GM18867 (cell line): ENCODE measurements around the gene GASK1B.

ENCODE experiments used
- ATAC-seq: cut with Tn5 transposase; IDR thresholded peaks from one replicate; pipeline ENCODE4 v1.9.1; 2021; ENCODE audit warnings: mild to moderate bottlenecking, moderate library complexity; ENCODE audit not compliant: unreplicated experiment

The GASK1B gene

GRCh38 chr4:158189422-158189821, 16.6 kb upstream of the GASK1B start:
- ATAC-seq = no peak

DNA sequence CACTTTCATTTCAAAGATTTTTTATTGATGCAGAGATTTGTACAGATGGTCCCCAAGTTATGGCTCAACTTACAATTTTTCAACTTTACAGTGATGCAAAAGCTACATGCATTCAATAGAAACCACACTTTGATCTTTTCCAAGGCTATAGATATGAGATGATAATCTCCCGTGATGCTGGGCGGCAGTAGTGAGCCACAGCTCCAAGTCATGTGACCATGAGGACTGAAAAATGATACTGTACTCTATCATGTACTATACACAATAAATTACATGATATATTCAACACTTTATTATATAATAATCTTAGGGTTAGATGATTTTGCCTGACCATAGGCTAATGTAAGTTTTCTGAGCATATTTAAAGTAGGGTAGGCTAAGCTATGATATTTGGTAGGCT, 14.0 kb upstream of the GASK1B start:
- ATAC-seq = no peak

DNA sequence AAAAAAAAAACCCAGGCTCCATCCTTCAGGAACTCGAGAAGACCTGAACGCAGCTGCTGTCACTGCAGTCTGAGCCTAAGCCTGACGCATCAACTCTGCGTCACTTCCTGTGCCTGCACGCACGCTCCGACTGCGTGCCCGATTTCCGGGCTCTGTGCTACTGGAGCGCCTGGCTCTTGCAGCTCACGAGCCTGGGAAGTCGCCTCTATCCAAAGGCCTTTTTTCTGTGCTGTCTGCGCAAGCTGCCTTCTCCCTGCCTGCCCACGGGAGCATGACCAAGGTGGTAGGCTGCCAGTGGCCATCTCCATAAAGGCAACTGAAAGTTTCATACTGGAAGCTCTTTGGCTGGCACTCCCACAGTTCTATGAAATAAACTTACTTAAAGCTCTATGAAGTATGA, 9.9 kb upstream of the GASK1B start:
- no peak for ATAC-seq

DNA sequence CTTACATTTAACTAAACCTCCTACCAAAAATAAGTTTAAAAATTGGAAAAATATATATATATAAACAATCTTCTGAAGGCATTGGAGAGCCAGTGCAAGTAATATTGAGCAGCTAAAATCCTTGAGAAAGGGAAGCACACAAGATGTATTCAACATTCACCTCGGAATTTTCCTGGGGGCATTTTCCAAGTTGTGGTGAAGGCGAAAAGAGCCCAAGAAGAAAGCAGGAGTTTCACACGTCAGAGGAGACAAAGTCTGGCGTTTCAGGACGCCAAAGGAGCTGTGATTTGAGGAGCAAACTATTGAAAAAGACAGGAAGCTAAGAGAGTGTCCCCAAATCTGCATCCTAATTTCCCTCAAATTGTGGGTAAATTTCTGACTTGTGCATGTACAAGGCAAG, 9.1 kb upstream of the GASK1B start:
- ATAC-seq = no peak

DNA sequence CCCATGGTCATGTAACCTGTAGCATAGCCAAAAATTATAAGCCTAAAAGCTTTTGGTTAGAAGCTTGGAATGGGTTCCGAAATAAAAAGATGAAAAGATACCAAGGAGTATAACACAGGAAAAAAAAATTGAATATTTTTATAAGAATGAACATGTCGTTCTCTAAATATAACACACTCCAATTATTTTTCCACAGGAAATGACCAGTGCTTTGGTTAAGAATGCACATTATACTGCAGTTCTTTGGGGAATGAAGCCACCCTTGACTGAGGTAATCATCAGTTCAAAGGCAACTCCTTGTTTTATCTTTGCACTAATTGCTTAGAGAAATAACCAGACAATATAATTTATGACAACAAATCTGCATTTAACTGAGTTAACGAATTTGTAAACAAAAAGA, 6.6 kb upstream of the GASK1B start:
- no peak for ATAC-seq

DNA sequence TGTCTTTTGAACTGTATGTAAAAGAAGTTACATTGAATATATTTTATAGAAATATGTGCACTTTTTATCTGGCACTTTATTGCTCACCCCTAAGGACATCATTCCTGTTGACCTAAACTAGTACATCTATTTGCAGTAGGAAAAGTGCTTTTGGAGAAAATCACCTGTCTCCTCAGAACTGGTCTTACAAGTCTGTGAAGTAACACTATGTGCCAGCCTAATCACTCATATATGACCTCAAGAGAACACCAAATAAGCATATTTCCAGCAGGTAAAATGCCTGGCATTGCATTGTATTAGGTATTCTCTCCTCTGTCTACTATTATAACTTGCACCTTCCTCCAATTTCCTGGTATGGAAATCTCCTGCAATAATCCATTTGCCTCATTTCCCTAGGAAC, 4.0 kb upstream of the GASK1B start:
- no peak for ATAC-seq

- no peak for ATAC-seq
These were observed 3.3 kb upstream of the GASK1B start for GRCh38 chr4:158176108-158176507.

DNA sequence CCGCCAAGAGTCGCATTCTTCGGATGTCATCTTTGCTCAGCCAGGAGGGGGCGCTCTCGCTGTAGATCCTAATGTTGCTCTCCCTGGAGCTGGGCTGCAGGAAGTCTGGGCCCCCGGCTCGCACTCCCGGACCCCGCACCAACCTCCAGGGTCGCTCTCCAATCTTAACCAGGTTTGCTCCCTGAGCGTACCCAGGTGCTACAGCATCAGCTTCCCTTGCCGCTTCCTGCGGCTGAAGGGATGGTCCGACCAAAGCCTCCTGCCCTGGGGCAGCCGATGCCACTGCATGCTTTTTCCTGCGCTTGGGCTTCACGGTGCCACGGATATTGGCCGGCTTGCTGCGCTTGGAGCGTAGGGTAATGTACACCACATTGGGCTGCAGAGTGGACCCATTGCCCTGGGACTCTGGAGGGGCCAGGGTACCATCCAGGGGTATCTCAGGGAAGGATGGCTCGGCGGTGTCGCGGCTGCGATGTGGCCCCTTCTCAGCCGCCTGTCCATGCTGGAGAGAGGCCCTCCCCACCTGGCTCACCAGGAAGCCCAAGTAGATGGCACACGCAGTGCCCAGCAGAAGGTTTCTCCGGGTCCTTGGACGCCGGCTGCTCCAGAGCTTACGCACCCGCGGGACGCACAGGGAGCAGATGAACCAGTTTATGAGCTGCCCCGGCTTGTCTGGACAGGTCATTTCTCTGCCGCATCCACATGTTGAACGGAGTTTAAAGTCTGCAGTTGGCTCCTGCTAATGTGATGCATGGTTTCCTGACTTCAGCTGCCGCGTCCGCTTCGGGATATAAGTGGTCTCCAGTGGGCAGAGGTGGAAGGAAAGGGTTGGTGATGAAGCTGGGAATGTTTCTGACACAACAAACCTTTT, 1.9 kb downstream of the GASK1B start:
- no peak for ATAC-seq

DNA sequence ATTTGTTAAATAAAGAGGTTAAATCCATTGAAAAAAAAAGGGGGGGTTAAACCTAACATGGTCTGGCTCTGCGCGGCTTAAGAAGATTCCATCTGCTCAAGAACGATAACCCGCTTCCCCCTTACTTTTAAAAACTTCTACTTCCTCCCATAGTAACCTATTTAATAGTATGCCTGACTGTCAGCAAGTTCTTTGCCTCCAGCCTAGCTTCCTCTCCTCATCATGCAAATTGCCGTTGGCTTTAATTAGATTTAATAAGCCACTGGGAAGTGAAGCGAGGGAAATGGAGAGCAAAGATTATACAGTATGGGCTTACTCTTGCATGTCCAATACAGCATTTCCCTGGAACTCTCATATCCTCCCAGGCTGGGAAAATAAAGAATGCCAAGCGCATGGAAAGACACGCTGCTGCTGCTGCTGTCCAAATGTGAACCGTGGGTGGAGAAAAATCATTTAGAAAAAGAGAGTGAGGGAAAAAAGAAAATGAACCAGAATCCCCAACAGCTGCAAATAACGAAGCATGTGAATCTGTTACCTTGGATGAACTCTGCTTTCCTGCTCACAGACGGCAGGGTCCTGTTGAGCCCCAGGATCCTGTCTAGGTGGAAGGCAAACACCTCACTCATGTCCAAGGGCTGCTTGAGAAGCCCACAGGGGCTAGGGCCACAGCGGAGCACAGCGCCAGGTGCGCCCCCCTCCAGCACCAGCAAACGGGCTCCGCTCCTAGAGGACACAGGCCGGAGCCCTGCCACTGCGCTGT, 2.7 kb downstream of the GASK1B start:
- no peak for ATAC-seq

GRCh38 chr4:158169506-158169905, 3.3 kb downstream of the GASK1B start:
- ATAC-seq = no peak

- ATAC-seq = no peak
These were observed 4.2 kb downstream of the GASK1B start for GRCh38 chr4:158168606-158169005.

DNA sequence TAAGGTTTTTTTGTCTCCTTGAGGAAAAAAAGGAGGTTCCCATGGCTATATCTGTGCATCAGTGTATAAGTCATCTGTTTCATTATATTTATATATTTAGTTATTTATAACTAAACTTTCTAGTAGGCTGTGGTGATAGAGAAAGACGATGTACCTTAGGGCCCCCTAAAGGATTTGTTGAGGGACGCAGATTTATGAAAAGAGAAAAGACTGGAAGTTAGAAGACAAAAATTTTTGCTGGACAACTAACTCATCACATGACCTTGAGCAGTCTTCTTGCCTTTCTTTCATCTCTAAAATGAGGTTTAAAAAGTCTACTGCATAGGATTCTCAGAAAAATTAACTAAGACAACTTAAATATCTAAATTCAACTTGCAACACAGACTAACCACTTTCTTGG, 6.1 kb downstream of the GASK1B start:
- ATAC-seq = no peak

- no peak for ATAC-seq
These were observed 8.0 kb downstream of the GASK1B start for GRCh38 chr4:158164768-158165213.

DNA sequence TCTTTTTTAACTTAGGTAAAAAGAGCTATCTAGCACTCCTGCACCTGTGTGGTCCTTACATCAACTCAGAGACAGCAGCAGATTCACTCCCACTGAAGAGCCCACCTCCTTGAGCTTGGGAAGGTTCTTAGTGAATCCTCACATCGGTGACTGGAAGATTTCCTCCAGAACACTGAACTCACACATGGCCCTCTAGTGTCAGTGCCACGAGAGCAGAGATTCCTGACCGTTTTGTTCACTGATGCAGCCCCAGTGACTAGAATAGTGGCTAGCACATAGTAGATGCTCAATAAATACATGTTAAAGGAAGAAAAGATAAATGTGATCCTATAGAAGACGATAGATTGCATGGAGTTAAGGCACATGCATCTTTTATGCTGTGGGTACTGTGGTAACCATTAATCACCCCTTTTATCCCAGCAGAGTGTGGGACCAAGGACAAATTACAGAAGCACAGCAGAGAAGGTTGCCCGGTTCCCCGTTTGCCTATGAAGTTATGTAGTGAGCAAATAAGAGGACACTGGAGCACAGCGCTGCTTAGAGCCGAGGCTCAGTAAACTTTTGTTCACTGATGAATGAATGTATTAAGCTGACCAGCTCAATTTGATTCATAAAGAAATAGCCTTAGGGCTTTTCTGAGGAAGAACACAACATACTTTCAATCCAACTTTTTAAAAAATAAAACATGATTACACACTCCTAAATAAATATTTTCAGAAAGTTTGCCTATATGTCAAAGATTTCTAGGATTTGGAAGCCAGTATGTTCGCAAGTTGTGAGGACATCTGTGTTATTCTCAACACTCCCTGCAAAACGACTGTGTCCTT, 8.7 kb downstream of the GASK1B start:
- no peak for ATAC-seq

DNA sequence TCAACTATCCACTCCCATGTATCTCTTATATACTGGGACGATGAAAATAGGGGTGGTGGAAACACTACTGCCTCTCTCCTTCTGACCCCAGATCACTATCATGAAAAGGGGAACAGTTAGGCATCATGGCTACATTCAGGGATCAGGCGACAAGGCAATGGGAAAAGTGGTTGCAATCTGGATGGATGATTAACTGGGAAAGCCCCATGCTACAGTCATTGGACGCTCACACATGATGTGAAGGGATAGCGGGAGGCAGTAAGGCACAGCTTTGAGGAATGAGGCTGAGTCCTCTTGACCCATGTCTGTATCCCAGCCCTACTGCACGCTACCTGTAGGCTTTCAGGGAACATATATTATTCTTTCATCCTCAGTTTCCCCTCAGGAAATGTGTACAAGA, 10.2 kb downstream of the GASK1B start:
- no peak for ATAC-seq

DNA sequence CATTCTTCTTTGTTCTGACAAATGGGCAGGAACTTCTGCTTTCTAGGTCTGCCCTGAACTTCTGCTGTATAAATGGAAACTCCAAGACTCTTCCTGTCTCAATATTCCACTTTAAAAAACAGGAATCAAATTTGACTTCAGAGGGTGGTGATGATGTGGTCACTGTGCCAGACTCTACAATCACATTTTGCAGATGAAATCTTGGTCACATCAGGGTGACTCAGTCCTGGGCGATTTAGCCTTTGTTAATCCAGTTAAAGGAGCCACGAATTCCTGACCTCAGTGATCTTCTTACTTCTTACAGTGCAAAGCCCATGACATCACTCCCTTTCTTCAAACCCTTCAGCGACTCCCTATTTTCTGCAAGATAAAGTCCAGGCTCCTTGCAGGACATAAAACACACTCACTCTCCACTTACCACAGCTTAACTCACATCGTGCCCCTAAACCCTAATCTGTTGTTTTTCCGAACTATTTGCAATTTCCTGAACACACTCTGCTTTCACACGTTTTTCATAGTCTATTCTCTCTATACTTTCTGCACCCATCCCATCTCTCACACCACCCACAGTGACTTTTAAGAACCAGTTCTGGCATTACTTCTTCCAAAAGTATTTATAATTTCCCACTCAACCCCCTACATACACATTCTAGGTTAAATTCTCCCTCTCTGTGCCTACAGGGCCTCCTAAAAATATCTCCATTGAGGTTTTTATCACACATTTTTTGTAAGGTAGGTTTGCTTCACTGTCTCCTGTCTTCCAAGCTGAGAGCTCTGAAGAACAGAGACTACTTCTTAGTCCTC, 11.1 kb downstream of the GASK1B start:
- ATAC-seq = no peak

DNA sequence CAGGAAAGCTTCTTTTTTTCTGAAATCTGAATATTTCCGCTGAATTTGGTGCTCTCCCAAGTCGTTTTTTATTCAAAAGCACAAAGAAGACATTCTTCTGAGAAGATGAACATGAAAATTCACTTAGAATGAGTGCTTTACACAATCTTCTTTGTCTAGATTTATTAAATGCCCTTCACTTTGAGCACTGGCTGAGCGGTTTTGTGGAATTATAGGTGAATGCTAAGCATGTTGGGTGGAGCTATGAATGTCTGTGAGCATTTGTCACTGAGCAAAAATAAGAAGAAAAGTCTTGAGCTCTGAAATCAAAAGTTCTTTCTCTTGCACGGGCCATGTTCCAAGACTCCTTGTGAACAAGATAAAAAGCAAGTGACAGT, 13.1 kb downstream of the GASK1B start:
- ATAC-seq = no peak

DNA sequence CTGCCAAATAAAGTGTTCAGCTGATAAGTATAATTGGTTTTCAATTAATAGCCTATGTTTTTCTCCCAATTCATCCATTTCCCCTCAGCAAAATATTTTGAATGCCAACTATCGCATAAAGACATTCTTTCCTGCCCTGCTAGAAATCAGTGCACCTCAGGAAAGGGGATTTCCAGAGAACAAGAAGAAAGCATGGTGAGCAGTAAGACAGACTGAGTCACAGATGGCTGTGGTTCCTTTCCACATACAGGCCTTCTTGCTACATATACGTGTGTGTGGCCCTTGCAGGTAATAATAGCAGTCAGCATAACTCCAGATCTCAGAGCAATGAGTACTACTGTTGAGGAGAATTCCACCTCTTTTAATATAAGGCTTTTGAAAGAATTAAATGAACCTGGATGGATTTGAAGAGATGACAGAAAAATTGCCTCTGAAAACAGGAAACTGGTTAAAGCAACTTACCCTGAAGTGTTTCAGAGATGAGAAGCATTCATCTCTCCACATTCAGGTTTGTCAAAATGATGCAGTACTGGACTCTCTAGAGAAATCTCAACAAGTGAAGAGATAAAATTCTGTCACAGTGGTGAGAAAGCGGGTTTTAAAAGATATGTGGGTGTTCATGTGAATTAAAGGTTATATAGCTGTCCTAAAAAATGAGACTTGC, 13.6 kb downstream of the GASK1B start:
- no peak for ATAC-seq

GRCh38 chr4:158157412-158157811, 15.4 kb downstream of the GASK1B start:
- no peak for ATAC-seq
